22Rv1 (cell line): ENCODE measurements around the gene VTI1A.
"Not testable (repeated sequence)": the region's sequence is repeated elsewhere in the genome, so short reads cannot be mapped to it uniquely, and the experiment has no call there.

Experiments
- H3K27ac ChIP-seq: fragments of 450-650 bp; 2 replicates; pipeline ENCODE4 v1.5.1; 2017
- ZFX ChIP-seq: fragments of 450-650 bp; IDR thresholded peaks from 2 replicates; pipeline ENCODE4 v1.6.1; 2017; ENCODE audit warnings: antibody characterized with exemption, borderline replicate concordance
- TF ChIP-seq, protein P1 (sequence below): fragments of 450-650 bp; IDR thresholded peaks from 2 replicates; pipeline ENCODE4 v1.5.1; 2017; ENCODE audit warnings: mild to moderate bottlenecking

The VTI1A gene

GRCh38 chr10:112448888-112449287 is 1.9 kb downstream of the VTI1A start:
- TF ChIP-seq, protein P1, sequence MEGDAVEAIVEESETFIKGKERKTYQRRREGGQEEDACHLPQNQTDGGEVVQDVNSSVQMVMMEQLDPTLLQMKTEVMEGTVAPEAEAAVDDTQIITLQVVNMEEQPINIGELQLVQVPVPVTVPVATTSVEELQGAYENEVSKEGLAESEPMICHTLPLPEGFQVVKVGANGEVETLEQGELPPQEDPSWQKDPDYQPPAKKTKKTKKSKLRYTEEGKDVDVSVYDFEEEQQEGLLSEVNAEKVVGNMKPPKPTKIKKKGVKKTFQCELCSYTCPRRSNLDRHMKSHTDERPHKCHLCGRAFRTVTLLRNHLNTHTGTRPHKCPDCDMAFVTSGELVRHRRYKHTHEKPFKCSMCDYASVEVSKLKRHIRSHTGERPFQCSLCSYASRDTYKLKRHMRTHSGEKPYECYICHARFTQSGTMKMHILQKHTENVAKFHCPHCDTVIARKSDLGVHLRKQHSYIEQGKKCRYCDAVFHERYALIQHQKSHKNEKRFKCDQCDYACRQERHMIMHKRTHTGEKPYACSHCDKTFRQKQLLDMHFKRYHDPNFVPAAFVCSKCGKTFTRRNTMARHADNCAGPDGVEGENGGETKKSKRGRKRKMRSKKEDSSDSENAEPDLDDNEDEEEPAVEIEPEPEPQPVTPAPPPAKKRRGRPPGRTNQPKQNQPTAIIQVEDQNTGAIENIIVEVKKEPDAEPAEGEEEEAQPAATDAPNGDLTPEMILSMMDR, result no peak
- no peak for TF ChIP-seq ZFX

DNA sequence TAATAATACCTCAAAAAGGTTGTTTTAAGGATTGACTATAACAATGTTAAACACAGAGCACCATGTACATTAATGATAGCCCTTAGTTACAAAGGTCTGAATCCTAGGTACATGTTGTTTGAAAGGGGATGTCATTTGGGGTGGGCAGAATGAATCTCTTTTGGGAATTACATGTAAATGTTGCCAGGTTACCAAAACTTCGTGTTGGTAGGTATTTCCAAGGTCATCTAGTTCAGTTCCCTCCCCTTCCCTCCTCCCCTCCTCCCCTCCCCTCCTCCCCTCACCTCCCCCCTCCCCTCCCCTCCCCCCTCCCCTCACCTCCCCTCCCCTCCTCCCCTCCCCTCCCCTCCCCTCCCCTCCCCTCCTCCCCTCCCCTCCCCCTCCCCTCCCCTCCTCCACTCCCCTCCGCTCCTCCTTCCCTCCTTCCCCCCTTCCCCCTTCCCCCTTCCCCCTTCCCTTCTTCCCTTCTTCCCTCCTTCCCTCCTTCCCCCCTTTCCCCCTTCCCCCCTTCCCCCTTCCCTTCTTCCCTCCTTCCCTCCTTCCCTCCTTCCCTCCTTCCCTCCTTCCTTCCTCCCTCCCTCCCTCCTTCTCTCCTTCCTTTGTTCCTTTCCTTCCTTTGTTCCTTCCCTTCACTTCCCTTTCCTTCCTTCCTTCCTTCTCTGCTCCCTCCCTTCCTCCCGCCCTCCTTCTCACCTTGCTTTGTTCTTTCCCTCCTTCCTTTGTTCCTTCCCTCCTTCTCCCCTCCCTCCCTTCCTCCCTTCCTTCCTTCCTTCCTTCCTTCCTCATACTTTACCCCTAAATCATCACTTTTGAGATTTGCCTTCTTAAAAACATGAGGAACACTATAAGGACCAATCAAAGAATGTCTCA is 8.1 kb downstream of the VTI1A start:
- TF ChIP-seq, protein P1, result no peak
- no peak for TF ChIP-seq ZFX
- H3K27ac ChIP-seq, result no peak overlapping the region

More at GRCh38 chr10:112448888-112449287, 1.9 kb downstream of the VTI1A start:
- H3K27ac ChIP-seq, result no peak overlapping the region

GRCh38 chr10:112456533-112456932 is 9.5 kb downstream of the VTI1A start:
- TF ChIP-seq, protein P1, result peak; percentile 23
- no peak for TF ChIP-seq ZFX
- no peak overlapping the region for H3K27ac ChIP-seq

GRCh38 chr10:112460366-112460765 is 13.4 kb downstream of the VTI1A start:
- H3K27ac ChIP-seq, result no peak overlapping the region
- TF ChIP-seq, protein P1, result no peak
- no peak for TF ChIP-seq ZFX

DNA sequence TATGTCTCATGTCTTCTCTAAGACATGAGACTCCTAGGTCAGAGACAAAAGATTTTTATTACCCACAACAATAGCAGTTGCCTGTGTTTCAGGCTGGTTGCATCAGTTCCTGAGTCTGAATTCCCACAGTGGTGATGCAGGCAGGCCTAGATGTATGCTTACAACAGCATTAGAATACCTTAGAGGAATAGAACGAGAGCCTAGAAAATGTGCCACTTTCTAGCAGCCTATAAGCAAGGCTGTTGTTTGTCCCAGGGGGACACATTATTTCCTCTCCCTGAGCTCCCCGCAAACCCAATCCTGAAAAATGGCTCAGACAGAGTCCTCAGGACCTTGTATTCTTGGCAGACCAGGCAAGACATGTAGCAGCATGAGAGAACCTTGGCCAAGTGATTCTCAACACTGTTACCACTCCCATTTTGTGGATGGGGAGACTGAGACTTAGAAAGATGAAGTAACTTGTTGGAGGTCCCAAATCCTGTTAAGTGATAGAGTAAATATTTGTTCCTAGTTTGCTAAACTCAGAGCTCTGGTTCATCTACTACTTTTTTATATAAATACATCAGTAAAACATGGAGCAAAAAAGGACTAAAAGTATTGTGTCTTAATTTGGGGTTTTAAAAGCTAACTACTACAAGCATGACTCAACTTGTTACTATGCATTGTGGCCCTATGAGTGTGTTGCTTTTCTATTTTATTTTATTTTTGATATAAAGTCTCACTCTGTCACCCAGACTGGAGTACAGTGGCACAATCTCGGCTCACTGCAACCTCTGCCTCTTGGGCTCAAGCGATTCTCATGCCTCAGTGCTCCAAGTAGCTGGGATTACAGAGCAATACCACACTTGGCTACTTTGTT is 14.2 kb downstream of the VTI1A start:
- H3K27ac ChIP-seq, result no peak overlapping the region
- no peak for TF ChIP-seq ZFX
- TF ChIP-seq, protein P1, result no peak

DNA sequence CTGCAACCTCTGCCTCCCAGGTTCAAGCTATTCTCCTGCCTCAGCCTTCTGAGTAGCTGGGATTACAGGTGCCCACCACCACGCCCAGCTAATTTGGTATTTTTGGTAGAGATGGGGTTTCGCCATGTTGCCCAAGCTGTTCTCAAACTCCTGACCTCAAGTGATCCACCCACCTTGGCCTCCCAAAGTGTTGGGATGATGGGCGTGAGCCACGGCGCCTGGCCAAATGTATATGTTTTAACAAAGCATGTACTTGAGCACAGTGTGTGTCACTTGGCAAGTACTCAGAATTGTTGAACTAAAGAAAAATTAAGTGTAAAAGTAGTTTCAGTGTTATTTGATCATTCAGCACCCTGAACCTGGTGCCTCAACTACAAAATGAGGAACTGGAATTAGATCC is 17.1 kb downstream of the VTI1A start:
- not testable (repeated sequence) for H3K27ac ChIP-seq

DNA sequence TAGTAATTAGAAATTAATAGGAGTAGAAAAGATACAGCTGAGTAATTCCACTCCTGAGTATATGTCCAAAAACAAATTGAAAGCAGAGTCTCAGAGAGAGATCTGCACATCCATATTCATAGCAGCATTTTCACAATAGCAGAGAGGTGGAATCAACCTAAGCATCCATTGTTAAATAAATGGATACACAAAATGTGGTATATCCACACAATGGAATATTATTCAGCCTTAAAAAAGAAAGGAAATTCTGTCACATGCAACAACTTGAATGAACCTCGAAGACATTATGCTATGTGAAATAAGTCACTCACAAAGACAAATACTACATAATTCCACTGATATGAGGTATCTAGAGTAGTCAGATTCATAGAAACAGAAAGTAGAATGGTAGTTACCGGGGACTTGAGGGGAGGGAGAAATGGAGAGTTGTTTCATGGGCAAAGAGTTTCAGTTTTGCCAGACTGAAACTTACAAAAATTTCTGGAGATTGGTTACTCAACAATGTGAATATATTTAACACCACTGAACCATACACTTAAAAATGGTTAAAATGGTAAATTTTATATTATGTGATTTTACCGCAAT is 18.4 kb downstream of the VTI1A start:
- TF ChIP-seq ZFX, result no peak
- TF ChIP-seq, protein P1, result no peak
- H3K27ac ChIP-seq, result no peak overlapping the region
